Calu3 (cell line): ENCODE data around the gene MATN1. TPM values are rescaled to one million over a fixed set of nuclear protein-coding genes. Genes with fewer than 3 reads are reported as not detected.

ENCODE experiments used
- BruUV-seq: library from RNA; stranded (reverse); fragments of 400-500 nt; replicated peaks from 2 replicates; lab custom pipeline; 2021; lab: Mats Ljungman, UMichigan
- CTCF ChIA-PET: fragments of 300-600 bp; sonication (Branson Sonifier 250); formaldehyde crosslinking; loops from one replicate; lab custom pipeline; 2022; ENCODE audit warnings: antibody characterized with exemption; lab: Charles Lee
- DNase-seq: peaks from one replicate; pipeline ENCODE4 v3.0.0; 2022
- H3K27ac Mint-ChIP-seq: one replicate; pipeline ENCODE4 v1.8.0; 2022; ENCODE audit warnings: mixed read lengths; ENCODE audit not compliant: unreplicated experiment
- H3K27me3 Mint-ChIP-seq: one replicate; pipeline ENCODE4 v1.8.0; 2022; ENCODE audit warnings: mixed read lengths; ENCODE audit not compliant: unreplicated experiment
- H3K36me3 Mint-ChIP-seq: one replicate; pipeline ENCODE4 v1.8.0; 2022; ENCODE audit warnings: mild to moderate bottlenecking, moderate library complexity, mixed read lengths; ENCODE audit not compliant: insufficient read depth, unreplicated experiment
- H3K4me1 Mint-ChIP-seq: one replicate; pipeline ENCODE4 v1.8.0; 2022; ENCODE audit warnings: mild to moderate bottlenecking, low read depth, mixed read lengths; ENCODE audit not compliant: unreplicated experiment
- H3K4me3 Mint-ChIP-seq: one replicate; pipeline ENCODE4 v1.8.0; 2022; ENCODE audit warnings: mild to moderate bottlenecking, low read depth, moderate library complexity, mixed read lengths; ENCODE audit not compliant: unreplicated experiment
- H3K9me3 Mint-ChIP-seq: one replicate; pipeline ENCODE4 v1.8.0; 2022; ENCODE audit warnings: low read depth, mixed read lengths; ENCODE audit not compliant: unreplicated experiment
- CTCF ChIP-seq: fragments of 200-600 bp; IDR thresholded peaks from one replicate; pipeline ENCODE4 v1.8.0; 2022; ENCODE audit warnings: antibody characterized with exemption; ENCODE audit not compliant: unreplicated experiment
- intact Hi-C: fragments of 100-400 bp; cut with micrococcal nuclease; formaldehyde crosslinking; loops from one replicate; pipeline ENCODE4 v1.10.0; 2022; ENCODE audit not compliant: unreplicated experiment
- total RNA-seq: library from RNA; stranded (reverse); gene quantifications from 2 replicates; pipeline ENCODE4 v1.2.3, GENCODE V29; 2022

MATN1 gene
- total RNA-seq, 1 experiment from 2014 or later, result not detected

- CTCF ChIA-PET, result interaction anchor here (0.6 kb wide), 1 partner anchor 38 kb away, joined by 3 read pairs; no protein-coding TSS in a partner anchor
- Mint-ChIP-seq H3K36me3 (peaks cover 9% of the 10 kb centered on the region), H3K4me3 (no peak overlapping the region), H3K27me3 (peaks cover 18% of the 10 kb centered on the region), H3K27ac (no peak overlapping the region), H3K4me1 (no peaks in the 10 kb centered on the region), H3K9me3 (no peaks in the 10 kb centered on the region)
- no TSS peak for BruUV-seq
- intact Hi-C loops, result no loop called here
- TF ChIP-seq CTCF, result no peak
- no peak for DNase-seq
Measured at GRCh38 chr1:30731109-30731805, 7.9 kb upstream of the MATN1 start.

- BruUV-seq, result no TSS peak
- no peak for DNase-seq
- peaks cover 18% of the 10 kb centered on the region for H3K27me3 Mint-ChIP-seq
- H3K36me3 Mint-ChIP-seq, result peaks cover 9% of the 10 kb centered on the region
- H3K4me1 Mint-ChIP-seq, result no peaks in the 10 kb centered on the region
- no peak overlapping the region for H3K4me3 Mint-ChIP-seq
- TF ChIP-seq CTCF, result no peak
- no peak overlapping the region for H3K27ac Mint-ChIP-seq
- H3K9me3 Mint-ChIP-seq, result no peaks in the 10 kb centered on the region
- intact Hi-C loops, result no loop called here
- CTCF ChIA-PET, result interaction anchor here (0.6 to 1.8 kb wide), 3 partner anchors 11 to 52 kb away, joined by 3 to 6 read pairs (median 4); no protein-coding TSS in a partner anchor
Measured at GRCh38 chr1:30730346-30731108, 7.1 kb upstream of the MATN1 start.

- BruUV-seq, result no TSS peak
- TF ChIP-seq CTCF, result no peak
- H3K27me3 Mint-ChIP-seq, result peaks cover 18% of the 10 kb centered on the region
- H3K36me3 Mint-ChIP-seq, result peaks cover 9% of the 10 kb centered on the region
- H3K4me1 Mint-ChIP-seq, result no peaks in the 10 kb centered on the region
- CTCF ChIA-PET, result interaction anchor here (1.4 to 1.8 kb wide), 2 partner anchors 11 to 53 kb away, joined by 4 to 6 read pairs; no protein-coding TSS in a partner anchor
- DNase-seq, result no peak
- H3K27ac Mint-ChIP-seq, result no peak overlapping the region
- intact Hi-C loops, result no loop called here
- H3K9me3 Mint-ChIP-seq, result no peaks in the 10 kb centered on the region
- no peak overlapping the region for H3K4me3 Mint-ChIP-seq
Measured at GRCh38 chr1:30729901-30730300, 6.5 kb upstream of the MATN1 start.

- TF ChIP-seq CTCF, result no peak
- peaks cover 18% of the 10 kb centered on the region for H3K27me3 Mint-ChIP-seq
- no TSS peak for BruUV-seq
- no peak for DNase-seq
- H3K4me1 Mint-ChIP-seq, result no peaks in the 10 kb centered on the region
- CTCF ChIA-PET, result interaction anchor here (1.8 kb wide), 1 partner anchor 10 kb away, joined by 6 read pairs; no protein-coding TSS in a partner anchor
- no peak overlapping the region for H3K27ac Mint-ChIP-seq
- H3K36me3 Mint-ChIP-seq, result peaks cover 9% of the 10 kb centered on the region
- no peaks in the 10 kb centered on the region for H3K9me3 Mint-ChIP-seq
- intact Hi-C loops, result no loop called here
- no peak overlapping the region for H3K4me3 Mint-ChIP-seq
Measured at GRCh38 chr1:30728832-30729638, 5.7 kb upstream of the MATN1 start.
